Stimulated activated CD4-positive, alpha-beta T cell treated with anti-CD3 and anti-CD28 coated beads, Interleukin-12 subunit alpha, Interleukin-12 subunit beta, amount 100 ng/mL, for 48 hours (primary cell): Measurements from ENCODE around the gene SHMT2.
"Not testable (repeated sequence)": the region's sequence is repeated elsewhere in the genome, so short reads cannot be mapped to it uniquely, and the experiment has no call there.

Experiments
- DNase-seq, 3 donors: peaks; one replicate each; pipeline ENCODE4 v3.0.0-alpha.2; 2020; ENCODE audit warnings: low read depth in 2 of 3, low spot score in 1 of 3

SHMT2 gene

GRCh38 chr12:57261428-57261865 is 31.9 kb downstream of the SHMT2 start:
- DNase-seq = no peak

DNA sequence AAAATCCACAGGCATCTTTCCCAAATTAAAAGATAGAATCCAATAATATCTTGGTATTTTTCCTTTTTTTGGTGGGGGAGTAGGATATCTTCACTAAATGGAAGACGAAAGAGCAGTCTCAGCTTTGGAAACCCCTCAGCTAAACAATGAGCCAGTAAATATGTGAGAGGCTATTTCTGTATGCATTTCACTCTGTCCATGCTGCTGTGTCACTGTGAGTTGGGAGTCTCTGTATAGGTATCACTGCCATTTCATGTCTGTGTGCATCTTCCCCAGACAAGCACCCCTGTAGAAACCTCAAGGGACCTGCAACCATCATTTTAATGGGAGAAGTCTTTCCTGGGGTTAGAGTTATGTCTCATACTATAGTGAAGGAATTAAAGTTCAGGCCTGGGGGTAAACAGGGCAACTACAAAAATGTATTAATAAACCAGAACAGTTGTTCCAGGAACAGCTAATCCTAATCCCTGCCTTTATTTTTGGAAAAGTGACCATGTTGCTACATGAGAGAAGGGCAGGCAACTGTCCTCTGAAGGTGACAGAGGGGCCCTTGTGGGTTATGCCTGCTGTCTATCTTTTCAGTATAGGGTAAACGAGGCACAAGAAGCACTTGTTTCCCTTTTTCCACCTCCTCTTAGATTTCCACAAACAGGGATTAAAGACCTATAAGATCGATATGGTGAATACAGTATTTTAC is 32.8 kb downstream of the SHMT2 start:
- DNase-seq = no peak

DNA sequence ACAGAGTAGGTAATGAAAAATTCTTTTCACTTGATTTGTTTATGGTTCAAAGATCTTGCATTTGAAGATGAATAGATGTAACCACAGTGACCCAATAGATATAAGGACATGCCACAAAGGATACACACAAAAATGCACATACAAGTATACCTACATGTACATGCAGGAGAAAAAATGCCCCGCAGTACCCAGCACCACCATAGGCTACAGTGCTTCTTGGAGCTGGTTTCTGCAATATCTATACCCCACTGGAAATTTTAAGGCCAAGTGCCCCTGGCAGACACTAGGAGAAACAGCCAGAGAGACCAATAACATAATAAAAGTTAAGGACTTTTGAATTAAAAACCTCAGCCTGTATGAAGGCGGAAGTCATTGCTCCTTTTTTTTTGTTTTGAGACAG is 33.6 kb downstream of the SHMT2 start:
- no peak for DNase-seq

GRCh38 chr12:57266681-57267080 is 37.2 kb downstream of the SHMT2 start:
- DNase-seq = no peak

- peak; percentile 23 to 38 (median 23) for DNase-seq
These were observed 38.8 kb downstream of the SHMT2 start for GRCh38 chr12:57268264-57268663.

GRCh38 chr12:57270966-57271470 is 41.5 kb downstream of the SHMT2 start:
- no peak for DNase-seq

- DNase-seq = no peak
These were observed 43.0 kb downstream of the SHMT2 start for GRCh38 chr12:57272337-57273151.

- DNase-seq = no peak
These were observed 44.0 kb downstream of the SHMT2 start for GRCh38 chr12:57273516-57273915.

DNA sequence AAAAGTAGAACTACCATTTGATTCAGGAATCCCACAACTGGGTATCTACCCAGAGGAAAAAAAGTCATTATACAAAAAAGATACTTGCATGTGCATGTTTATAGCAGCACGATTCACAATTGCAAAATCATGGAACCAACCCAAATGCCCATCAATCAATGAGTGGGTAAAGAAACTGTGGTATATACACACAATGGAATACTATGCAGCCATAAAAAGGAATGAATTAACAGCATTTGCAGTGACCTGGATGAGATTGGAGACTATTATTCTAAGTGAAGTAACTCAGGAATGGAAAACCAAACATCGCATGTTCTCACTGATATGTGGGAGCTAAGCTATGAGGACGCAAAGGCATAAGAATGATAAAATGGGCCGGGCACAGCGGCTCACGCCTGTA is 46.7 kb downstream of the SHMT2 start:
- DNase-seq = not testable (repeated sequence)

GRCh38 chr12:57276935-57277563 is 47.5 kb downstream of the SHMT2 start:
- DNase-seq = no peak

- no peak for DNase-seq
These were observed 49.2 kb downstream of the SHMT2 start for GRCh38 chr12:57278465-57279381.

GRCh38 chr12:57280211-57281062 is 50.9 kb downstream of the SHMT2 start:
- peak; percentile 49 to 73 (median 70) for DNase-seq

DNA sequence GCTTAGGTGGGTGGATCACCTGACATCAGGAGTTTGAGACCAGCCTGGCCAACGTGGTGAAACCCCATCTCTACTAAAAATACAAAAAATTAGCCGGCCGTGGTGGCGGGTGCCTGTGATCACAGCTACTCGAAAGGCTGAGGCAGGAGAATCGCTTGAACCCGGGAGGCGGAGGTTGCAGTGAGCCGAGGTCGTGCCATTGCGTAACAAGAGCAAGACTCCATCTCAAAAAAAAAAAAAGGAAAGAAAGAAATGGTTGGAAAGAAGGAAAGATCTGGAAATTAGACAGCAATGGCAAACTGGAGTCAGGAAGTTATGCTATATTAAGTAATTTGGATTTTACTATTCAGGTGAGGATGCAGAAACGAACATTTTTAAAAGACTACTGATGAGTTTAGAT is 52.6 kb downstream of the SHMT2 start:
- DNase-seq = not testable (repeated sequence)
